Measurements from ENCODE around the gene AKR1B1.
"Not testable (repeated sequence)": the region's sequence is repeated elsewhere in the genome, so short reads cannot be mapped to it uniquely, and the experiment has no call there.

Gene AKR1B1

DNA sequence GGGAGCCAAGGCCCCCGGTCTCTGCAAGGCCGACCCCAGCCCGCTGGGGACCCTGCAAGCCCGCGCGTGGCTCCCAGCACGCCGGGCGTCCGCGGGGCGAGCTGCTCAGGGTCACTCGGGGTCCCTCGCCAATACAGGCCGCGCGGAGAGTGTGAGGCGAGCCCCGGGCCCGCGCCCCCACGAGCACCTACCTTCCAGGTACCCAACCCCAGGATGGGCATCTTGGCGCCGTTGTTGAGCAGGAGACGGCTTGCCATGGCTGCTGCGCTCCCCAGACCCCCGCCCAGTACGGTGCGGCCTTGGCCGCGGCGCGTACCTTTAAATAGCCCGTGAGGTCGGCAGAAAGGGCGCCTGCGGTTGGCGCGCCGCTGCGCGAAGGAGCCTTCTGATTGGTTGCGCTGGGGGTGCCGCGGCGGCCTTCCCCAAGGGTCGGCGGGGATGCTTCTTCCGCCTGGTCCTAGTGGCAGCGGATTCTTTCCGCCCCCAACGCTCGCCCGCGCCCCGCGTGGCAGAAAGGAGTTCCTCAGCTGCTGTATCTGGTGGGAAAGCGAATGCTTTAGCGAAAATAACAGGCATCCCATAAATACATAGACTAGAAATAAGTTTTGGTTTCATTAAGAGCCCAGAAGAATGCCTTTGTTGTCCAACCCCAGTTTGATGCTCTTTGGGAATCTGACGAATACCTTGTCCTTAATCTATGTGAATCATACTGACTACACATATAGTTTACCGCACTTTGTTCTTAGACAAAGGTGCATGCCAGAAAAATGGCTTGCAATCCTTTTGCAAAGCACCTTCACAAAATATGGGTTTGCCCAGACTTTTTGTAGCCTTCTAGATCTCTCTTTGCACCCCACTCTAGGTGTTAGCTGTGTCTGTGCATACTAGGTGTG lies at the start of gene AKR1B1:
AKR1B1 (minus strand) TSS at position 295 of the 893 bp plus-strand sequence; CDS start at position 257, 38 bp downstream.
- FAIRE-seq (no peak), DNase-seq (ENCODE audit: low spot score) (peak; percentile 93)

GRCh38 chr7:134505856-134506255 lies 47.0 kb upstream of the AKR1B1 start:
- no peak for FAIRE-seq
- no peak for DNase-seq (ENCODE audit: low spot score)

DNA sequence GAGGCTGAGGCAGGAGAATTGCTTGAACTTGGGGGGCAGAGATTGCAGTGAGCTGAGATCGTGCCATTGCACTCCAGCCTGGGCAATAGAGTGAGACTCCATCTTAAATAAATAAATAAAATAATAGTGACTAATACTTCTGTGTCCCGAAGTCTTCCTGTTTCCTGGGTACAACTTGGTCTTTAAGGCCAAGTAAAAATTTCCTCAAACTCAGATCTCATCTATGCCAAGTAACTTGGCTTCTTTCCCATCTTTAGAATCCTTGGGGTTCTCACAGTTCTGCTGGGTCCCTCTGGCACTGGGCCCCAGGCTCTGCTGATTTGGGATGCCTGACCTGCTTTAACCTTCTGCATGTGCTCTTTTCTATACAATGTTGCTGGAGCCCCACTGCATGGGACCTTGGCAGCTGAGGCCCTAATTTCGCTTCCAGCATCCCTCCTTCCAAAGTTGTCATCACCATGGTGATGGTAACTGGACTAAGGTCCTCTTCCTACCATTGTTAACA lies 45.8 kb upstream of the AKR1B1 start:
- no peak for DNase-seq (ENCODE audit: low spot score)
- FAIRE-seq: no peak

GRCh38 chr7:134502463-134503371 lies 43.8 kb upstream of the AKR1B1 start:
- no peak for DNase-seq (ENCODE audit: low spot score)
- FAIRE-seq: no peak

DNA sequence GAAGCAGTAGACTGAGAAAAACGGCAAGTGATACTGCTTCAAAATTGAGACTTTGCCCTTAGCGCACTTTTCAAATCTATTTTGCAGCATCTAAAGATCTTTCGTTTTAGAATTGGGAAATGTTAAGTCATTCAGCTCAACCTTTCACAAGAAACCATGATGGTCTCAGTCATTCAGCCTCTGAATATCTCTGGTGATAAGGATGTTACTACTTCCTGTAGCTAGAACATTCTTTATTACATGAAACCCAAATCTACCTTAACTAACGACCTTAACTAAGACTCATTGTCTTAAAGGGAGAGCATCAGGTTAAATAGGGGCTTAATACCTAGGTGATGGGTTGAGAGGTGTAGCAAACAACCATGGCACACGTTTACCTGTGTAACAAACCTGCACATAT lies 42.1 kb upstream of the AKR1B1 start:
- FAIRE-seq (no peak), DNase-seq (ENCODE audit: low spot score) (no peak)

DNA sequence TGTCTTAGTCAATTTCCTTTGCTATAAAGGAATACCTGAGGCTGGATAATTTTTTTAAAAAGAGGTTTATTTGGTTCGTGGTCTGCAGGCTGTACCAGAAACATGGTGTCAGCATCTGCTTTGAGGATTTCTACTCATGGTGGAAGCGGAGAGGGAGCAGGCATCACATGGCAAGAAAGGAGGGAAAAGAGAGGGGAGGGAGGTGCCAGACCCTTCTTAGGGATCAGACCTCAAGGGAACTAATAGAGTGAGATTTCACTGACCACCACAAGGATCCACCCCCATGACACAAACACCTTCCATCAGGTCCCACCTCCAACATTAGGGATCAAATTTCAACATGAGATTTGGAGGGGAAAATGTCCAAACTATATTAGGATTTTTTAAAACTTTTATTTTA lies 41.5 kb upstream of the AKR1B1 start:
- DNase-seq (ENCODE audit: low spot score) (no peak), FAIRE-seq (no peak)

DNA sequence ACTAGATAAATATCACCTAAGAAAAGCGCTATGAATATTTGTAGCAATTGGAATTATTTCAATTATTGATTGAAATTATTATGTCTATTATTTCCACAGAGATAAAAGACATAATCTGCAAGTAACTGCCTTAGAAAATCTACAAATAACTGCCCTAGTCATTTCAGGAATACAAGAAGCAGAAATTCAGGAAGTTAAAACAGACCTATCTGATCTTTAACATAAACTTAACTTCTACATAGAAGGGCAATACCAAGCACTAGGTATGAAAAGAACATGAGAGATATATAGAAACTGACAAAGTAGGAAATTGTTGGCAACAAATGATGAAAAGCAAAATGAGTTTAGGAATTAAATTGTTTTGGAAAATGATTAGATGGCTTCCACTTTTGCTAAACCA lies 36.6 kb upstream of the AKR1B1 start:
- FAIRE-seq: no peak

DNA sequence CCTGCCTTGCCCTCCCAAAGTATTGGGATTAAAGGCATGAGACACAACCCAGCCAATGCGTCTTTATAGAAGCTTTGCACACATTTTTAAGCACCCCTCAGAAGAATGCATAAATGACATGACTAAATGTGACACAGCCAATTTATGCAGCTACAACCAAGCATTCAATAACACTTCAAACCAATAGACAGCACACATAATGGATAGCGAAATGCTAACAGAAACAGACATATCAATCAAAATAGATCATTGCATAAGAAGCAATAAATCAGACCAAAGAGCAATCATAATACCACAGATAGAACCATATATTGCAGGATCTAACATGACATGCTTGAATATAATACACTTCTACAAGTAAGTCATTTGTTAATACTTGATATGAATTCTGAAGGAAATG lies 34.2 kb upstream of the AKR1B1 start:
- FAIRE-seq: no peak

More for the DNA sequence above, 36.6 kb upstream of the AKR1B1 start:
- DNase-seq (ENCODE audit: low spot score): no peak

DNA sequence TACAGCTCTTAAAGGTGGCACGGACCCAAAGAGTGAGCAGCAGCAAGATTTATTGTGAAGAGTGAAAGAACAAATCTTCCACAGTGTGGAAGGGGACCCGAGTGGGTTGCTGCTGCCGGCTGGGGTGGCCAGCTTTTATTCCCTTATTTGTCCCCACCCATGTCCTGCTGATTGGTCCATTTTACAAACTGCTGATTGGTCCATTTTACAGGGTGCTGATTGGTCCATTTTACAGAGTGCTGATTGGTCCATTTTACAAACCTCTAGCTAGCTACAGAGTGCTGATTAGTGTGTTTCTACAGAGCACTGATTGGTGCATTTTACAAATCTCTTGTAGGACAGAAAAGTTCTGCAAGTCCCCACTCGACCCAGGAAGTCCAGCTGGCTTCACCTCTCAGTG lies 28.8 kb upstream of the AKR1B1 start:
- not testable (repeated sequence) for DNase-seq (ENCODE audit: low spot score); FAIRE-seq

More for the DNA sequence above, 34.2 kb upstream of the AKR1B1 start:
- no peak for DNase-seq (ENCODE audit: low spot score)

- no peak for FAIRE-seq
Observed at GRCh38 chr7:134485203-134485602, 26.3 kb upstream of the AKR1B1 start.

DNA sequence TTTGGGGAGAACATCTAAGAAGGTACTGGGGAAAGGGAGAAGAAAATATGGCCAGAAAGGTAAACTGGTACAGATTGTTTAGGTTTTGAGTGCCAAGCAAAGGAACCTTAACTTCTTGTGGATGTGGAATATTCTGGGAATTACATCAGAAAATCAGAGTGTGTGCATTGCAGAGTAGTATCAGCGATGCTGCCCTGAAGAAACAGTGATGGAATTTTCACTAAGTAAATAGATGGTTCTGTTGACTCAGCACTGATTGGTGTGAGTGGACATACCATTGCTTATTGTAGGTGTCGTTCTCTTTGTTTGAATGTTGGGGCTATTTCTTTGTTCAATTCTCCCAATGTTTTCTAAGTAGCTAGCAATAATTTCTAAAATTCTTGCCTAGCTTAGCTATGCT lies 24.4 kb upstream of the AKR1B1 start:
- DNase-seq (ENCODE audit: low spot score) (no peak), FAIRE-seq (no peak)

More at GRCh38 chr7:134485203-134485602, 26.3 kb upstream of the AKR1B1 start:
- no peak for DNase-seq (ENCODE audit: low spot score)

DNA sequence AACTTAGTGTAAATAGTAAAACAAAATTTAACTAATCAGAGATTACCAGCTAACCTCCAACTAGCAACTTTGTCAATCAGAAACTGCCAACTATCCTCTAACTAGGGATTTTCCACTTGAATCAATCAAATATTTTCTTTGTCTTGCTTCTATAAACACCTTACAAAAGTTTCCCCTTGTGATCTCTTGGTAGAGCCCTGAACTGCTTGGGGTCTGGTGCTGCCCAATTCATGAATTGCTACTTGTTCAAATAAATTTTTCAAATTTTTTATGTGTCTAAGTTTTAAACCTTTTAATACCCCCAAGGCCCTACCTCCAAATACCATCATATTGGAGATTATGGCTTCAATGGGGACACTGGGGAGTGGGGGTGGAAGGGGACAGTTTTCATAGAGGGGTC lies 24.0 kb upstream of the AKR1B1 start:
- no peak for FAIRE-seq
- DNase-seq (ENCODE audit: low spot score): no peak

DNA sequence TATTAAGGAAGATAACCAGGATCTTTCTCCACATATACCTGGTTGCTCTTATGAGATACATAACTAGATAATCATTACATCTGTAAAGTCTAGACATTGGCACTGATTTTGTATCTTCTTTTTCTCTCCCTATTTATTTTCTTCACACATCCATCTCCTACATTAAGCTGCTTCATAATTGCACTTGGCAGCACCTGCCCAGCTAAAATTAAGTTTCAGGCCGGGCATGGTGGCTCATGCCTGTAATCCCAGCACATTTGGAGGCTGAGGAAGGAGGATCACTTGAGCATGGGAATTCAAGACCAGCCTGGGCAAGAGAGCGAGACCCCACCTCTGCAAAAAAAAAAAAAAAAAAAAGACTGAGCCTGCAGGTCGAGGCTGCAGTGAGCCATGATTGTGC lies 22.3 kb upstream of the AKR1B1 start:
- DNase-seq (ENCODE audit: low spot score) (no peak), FAIRE-seq (no peak)

GRCh38 chr7:134480730-134481129 lies 21.8 kb upstream of the AKR1B1 start:
- FAIRE-seq (peak; percentile 40), DNase-seq (ENCODE audit: low spot score) (peak; percentile 67)

- FAIRE-seq (no peak), DNase-seq (ENCODE audit: low spot score) (no peak)
Observed at GRCh38 chr7:134480202-134480601, 21.3 kb upstream of the AKR1B1 start.

DNA sequence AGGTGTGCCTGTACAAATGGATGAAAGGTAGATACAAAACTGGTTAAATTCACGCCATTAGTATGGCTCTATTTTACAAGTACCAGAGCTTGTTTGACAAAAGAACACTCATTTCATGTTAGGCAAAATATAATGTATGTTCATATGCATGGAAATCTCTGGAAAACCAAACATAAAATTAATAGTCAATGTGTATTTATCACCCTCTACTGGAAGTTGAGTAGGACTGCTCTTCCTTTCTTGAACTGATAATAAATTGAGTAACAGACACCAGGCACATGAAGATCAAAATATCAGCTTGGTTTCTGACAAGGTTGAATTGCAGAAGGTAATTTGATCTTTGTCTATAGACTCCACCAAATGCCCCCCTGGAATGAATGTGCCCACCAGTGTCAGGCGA lies 19.8 kb upstream of the AKR1B1 start:
- no peak for FAIRE-seq
- DNase-seq (ENCODE audit: low spot score): no peak

- FAIRE-seq (no peak), DNase-seq (ENCODE audit: low spot score) (no peak)
Observed at GRCh38 chr7:134477954-134478353, 19.1 kb upstream of the AKR1B1 start.

- FAIRE-seq (no peak), DNase-seq (ENCODE audit: low spot score) (no peak)
Observed at GRCh38 chr7:134476044-134476443, 17.1 kb upstream of the AKR1B1 start.

DNA sequence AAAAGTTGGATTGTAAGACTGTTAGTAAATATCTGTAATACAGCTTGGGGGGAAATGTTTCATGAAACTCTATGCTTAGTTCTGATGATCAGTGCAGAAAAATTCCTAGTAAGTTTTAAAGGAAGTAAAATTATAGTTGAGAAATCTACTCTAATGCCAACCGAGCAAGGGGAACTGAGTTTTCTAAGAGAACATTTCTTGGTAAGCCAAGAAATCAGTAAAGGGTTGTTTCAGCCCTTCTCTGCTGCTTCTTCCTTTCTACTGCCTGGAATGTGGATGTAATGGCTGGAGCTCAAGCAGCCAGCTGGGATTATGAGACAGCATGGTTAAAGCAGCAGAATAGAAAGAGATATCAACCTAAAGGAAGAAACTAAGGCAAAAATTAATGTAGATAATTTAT lies 15.9 kb upstream of the AKR1B1 start:
- DNase-seq (ENCODE audit: low spot score): no peak
- FAIRE-seq: no peak

- FAIRE-seq (no peak), DNase-seq (ENCODE audit: low spot score) (no peak)
Observed at GRCh38 chr7:134473861-134474291, 15.0 kb upstream of the AKR1B1 start.

GRCh38 chr7:134472572-134473244 lies 13.8 kb upstream of the AKR1B1 start:
- no peak for DNase-seq (ENCODE audit: low spot score)
- FAIRE-seq: no peak
